GM21381 (cell line): ENCODE data around the gene SREK1.
"Not testable (repeated sequence)": the region's sequence is repeated elsewhere in the genome, so short reads cannot be mapped to it uniquely, and the experiment has no call there.

Experiments
- ATAC-seq: cut with Tn5 transposase; IDR thresholded peaks from one replicate; pipeline ENCODE4 v1.9.1; 2021; ENCODE audit warnings: mild to moderate bottlenecking, moderate library complexity; ENCODE audit not compliant: unreplicated experiment

The SREK1 gene

GRCh38 chr5:66213533-66213932 lies 69.4 kb downstream of the SREK1 start:
- ATAC-seq = no peak

GRCh38 chr5:66222455-66222854 lies 78.4 kb downstream of the SREK1 start:
- ATAC-seq = no peak

GRCh38 chr5:66222896-66223295 lies 78.8 kb downstream of the SREK1 start:
- ATAC-seq = not testable (repeated sequence)

- ATAC-seq = no peak
Observed at GRCh38 chr5:66223637-66224036, 79.5 kb downstream of the SREK1 start.

GRCh38 chr5:66224274-66224673 lies 80.2 kb downstream of the SREK1 start:
- ATAC-seq = no peak

- ATAC-seq = no peak
Observed at GRCh38 chr5:66224773-66225553, 80.9 kb downstream of the SREK1 start.

GRCh38 chr5:66230551-66230950 lies 86.5 kb downstream of the SREK1 start:
- ATAC-seq = no peak

- no peak for ATAC-seq
Observed at GRCh38 chr5:66231508-66231907, 87.4 kb downstream of the SREK1 start.

- no peak for ATAC-seq
Observed at GRCh38 chr5:66232275-66232674, 88.2 kb downstream of the SREK1 start.

- ATAC-seq = no peak
Observed at GRCh38 chr5:66232706-66233445, 88.8 kb downstream of the SREK1 start.
